ENCODE data around the gene TRABD2B. TPM values are rescaled to one million over a fixed set of nuclear protein-coding genes. Genes with fewer than 3 reads are reported as not detected.

TRABD2B gene
- total and polyA plus RNA-seq, 2 of the 4 experiments (the other 2 are of a cell fraction) = not detected

DNA sequence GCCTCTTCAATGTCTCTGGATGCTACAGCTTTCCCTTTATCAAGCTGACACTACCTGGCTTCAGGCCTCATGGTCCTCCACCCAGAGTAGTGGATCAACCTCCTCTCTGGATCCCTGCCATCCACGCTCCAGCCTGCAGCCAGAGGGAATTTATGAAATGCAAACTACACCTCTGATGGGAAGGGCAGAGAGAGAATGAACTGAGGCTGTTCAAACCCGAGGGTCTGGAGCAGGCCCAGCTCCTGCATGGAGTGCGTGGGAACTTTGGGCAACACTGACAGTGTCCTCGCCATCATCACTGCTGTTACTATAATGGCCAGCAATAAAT lies 157.8 kb downstream of the TRABD2B start:
- no peak overlapping the region for H2BK20ac ChIP-seq (ENCODE audit: low read depth, low read length)
- in situ Hi-C loops (cut with MboI; ENCODE audit: low sequenced_read_pairs) (no loop called here), dilution Hi-C loops (cut with HindIII; ENCODE audit: low sequenced_read_pairs, unreplicated experiment) (no loop called here), intact Hi-C loops (cut with micrococcal nuclease) (no loop called here)
- H3K9ac ChIP-seq (ENCODE audit: low read depth, low read length) = no peak overlapping the region
- ChIA-PET CTCF (no interaction called here), POLR2A (ENCODE audit: unreplicated experiment) (no interaction called here)
- no peaks in the 10 kb centered on the region for H3K79me1 ChIP-seq (ENCODE audit: low read depth in 1 of 2, low read length in 2 of 2)
- no peaks in the 10 kb centered on the region for H3K36me3 ChIP-seq (ENCODE audit: control insufficient read depth, insufficient read depth, low read length)
- H4K8ac ChIP-seq (ENCODE audit: low read depth in 2 of 2, low read length in 2 of 2) = no peak overlapping the region
- H2BK5ac ChIP-seq (ENCODE audit: low read depth, low read length, poor library complexity, severe bottlenecking) = no peak overlapping the region
- no peak overlapping the region for H3K18ac ChIP-seq (ENCODE audit: low read depth, low read length)
- no peak overlapping the region for H2BK120ac ChIP-seq (ENCODE audit: low read depth, low read length)
- H3K9me3 ChIP-seq (ENCODE audit: control insufficient read depth, insufficient read depth, low read length) = no peaks in the 10 kb centered on the region
- H2AK5ac ChIP-seq (ENCODE audit: low read depth, low read length) = no peak overlapping the region
- no peak for ATAC-seq (ENCODE audit: low read depth)
- no peak overlapping the region for H3K27ac ChIP-seq (ENCODE audit: insufficient read depth, low read length)
- H3K27me3 ChIP-seq (ENCODE audit: control insufficient read depth, insufficient read depth, low read length) = no peaks in the 10 kb centered on the region
- no peaks in the 10 kb centered on the region for H3K4me1 ChIP-seq (ENCODE audit: control insufficient read depth, insufficient read depth, low read length)
- H3K56ac ChIP-seq (ENCODE audit: extremely low read depth, insufficient read depth, low read length) = no peak overlapping the region
- no peaks in the 10 kb centered on the region for H3K9me1 ChIP-seq (ENCODE audit: insufficient read depth, low read length)
- no peak for TF ChIP-seq CHD1 (IDR thresholded peaks at IDR 0.05; ENCODE audit: low read depth, low read length)
- TF ChIP-seq, protein P1, sequence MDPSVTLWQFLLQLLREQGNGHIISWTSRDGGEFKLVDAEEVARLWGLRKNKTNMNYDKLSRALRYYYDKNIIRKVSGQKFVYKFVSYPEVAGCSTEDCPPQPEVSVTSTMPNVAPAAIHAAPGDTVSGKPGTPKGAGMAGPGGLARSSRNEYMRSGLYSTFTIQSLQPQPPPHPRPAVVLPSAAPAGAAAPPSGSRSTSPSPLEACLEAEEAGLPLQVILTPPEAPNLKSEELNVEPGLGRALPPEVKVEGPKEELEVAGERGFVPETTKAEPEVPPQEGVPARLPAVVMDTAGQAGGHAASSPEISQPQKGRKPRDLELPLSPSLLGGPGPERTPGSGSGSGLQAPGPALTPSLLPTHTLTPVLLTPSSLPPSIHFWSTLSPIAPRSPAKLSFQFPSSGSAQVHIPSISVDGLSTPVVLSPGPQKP (IDR thresholded peaks at IDR 0.05; ENCODE audit: borderline replicate concordance, low read depth, low read length) = no peak
- TF ChIP-seq, protein P2, sequence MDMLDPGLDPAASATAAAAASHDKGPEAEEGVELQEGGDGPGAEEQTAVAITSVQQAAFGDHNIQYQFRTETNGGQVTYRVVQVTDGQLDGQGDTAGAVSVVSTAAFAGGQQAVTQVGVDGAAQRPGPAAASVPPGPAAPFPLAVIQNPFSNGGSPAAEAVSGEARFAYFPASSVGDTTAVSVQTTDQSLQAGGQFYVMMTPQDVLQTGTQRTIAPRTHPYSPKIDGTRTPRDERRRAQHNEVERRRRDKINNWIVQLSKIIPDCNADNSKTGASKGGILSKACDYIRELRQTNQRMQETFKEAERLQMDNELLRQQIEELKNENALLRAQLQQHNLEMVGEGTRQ (IDR thresholded peaks at IDR 0.05; ENCODE audit: low read depth, low read length) = no peak
- TF ChIP-seq, protein P3, sequence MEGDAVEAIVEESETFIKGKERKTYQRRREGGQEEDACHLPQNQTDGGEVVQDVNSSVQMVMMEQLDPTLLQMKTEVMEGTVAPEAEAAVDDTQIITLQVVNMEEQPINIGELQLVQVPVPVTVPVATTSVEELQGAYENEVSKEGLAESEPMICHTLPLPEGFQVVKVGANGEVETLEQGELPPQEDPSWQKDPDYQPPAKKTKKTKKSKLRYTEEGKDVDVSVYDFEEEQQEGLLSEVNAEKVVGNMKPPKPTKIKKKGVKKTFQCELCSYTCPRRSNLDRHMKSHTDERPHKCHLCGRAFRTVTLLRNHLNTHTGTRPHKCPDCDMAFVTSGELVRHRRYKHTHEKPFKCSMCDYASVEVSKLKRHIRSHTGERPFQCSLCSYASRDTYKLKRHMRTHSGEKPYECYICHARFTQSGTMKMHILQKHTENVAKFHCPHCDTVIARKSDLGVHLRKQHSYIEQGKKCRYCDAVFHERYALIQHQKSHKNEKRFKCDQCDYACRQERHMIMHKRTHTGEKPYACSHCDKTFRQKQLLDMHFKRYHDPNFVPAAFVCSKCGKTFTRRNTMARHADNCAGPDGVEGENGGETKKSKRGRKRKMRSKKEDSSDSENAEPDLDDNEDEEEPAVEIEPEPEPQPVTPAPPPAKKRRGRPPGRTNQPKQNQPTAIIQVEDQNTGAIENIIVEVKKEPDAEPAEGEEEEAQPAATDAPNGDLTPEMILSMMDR (conservative IDR thresholded peaks at IDR 0.05; ENCODE audit: low read depth, low read length) = no peak
- no peak for TF ChIP-seq RAD21 (IDR thresholded peaks at IDR 0.05; ENCODE audit: low read length)
- no peak for TF ChIP-seq CEBPB (IDR thresholded peaks at IDR 0.05; ENCODE audit: low read depth, low read length)
- no peak for TF ChIP-seq MAZ (IDR thresholded peaks at IDR 0.05; ENCODE audit: borderline replicate concordance, low read depth, low read length)
- TF ChIP-seq SMC3 (IDR thresholded peaks at IDR 0.05; ENCODE audit: low read depth, low read length) = no peak
- no peak overlapping the region for H3K4ac ChIP-seq (ENCODE audit: low read depth, low read length)
- no TSS peak for BruUV-seq (replicated peaks)
- H4K5ac ChIP-seq (ENCODE audit: low read depth, low read length) = no peak overlapping the region
- no peak overlapping the region for H2BK15ac ChIP-seq (ENCODE audit: low read depth, low read length)
- H4K91ac ChIP-seq (ENCODE audit: insufficient read depth, low read depth, low read length) = no peak overlapping the region
- H3K4me3 ChIP-seq (ENCODE audit: insufficient read depth, low read depth, low read length) = no peak overlapping the region
- H3K14ac ChIP-seq (replicated peaks; ENCODE audit: low read depth, low read length) = no peak overlapping the region
- H3K4me2 ChIP-seq (ENCODE audit: low read depth, low read length) = no peak overlapping the region
- H2AK9ac ChIP-seq (replicated peaks; ENCODE audit: low read depth, low read length, poor library complexity) = no peak overlapping the region
- no peak for DNase-seq
- no peaks in the 10 kb centered on the region for H4K20me1 ChIP-seq (ENCODE audit: insufficient read depth, low read length)
- H2AFZ ChIP-seq (replicated peaks; ENCODE audit: low read length, poor library complexity) = no peak overlapping the region
- WGBS, 2 experiments (ENCODE audit: extremely low coverage in 2 of 2, insufficient read length in 1 of 2) = 0% methylated on average over 1 of the region's 4 CpGs; no CpG with 5 or more reads in 1 of the 2 experiments
- H3K23ac ChIP-seq (ENCODE audit: low read depth, low read length) = no peak overlapping the region
